ENCODE measurements around the gene PINLYP.

DNA sequence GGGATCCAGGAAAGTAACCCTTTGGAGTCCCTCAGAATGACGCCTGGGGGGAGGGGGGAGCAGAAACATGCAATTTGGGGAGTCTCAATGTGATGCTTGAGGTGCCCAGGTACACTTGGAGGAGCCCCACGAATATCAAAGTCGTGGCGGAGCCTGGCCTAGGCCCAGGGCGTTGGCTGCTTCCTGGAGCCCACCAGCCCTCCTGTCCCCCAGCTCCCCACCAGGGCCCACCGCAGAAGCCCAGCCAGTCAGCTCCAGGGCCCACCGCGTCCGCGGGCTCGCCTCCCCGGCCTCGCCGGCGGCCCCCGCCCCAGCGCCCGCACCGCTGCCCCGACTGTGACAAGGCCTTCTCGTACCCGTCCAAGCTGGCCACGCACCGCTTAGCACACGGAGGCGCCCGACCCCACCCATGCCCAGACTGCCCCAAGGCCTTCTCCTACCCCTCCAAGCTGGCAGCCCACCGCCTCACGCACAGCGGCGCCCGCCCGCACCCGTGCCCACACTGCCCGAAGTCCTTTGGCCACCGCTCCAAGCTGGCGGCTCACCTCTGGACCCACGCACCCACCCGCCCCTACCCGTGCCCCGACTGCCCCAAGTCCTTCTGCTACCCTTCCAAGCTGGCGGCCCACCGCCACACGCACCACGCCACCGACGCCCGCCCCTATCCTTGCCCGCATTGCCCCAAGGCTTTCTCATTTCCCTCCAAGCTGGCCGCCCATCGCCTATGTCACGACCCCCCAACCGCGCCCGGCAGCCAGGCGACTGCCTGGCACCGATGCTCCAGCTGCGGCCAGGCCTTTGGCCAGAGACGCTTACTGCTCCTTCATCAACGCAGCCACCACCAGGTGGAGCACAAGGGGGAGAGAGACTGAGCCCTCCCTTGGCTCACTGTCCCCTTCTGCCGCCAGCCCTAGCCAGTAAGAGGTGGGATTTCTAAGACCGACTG lies 40.5 kb upstream of the PINLYP start:
- TF ChIP-seq NCOA4 (IDR thresholded peaks at IDR 0.05; ENCODE audit: partially characterized antibody) (no peak), CHD2 (IDR thresholded peaks at IDR 0.05; ENCODE audit: low read depth, low read length) (no peak), EZH2 (IDR thresholded peaks at IDR 0.05; ENCODE audit: borderline replicate concordance, low read depth, low read length) (no peak)
- TF ChIP-seq, protein P1, sequence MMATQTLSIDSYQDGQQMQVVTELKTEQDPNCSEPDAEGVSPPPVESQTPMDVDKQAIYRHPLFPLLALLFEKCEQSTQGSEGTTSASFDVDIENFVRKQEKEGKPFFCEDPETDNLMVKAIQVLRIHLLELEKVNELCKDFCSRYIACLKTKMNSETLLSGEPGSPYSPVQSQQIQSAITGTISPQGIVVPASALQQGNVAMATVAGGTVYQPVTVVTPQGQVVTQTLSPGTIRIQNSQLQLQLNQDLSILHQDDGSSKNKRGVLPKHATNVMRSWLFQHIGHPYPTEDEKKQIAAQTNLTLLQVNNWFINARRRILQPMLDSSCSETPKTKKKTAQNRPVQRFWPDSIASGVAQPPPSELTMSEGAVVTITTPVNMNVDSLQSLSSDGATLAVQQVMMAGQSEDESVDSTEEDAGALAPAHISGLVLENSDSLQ (IDR thresholded peaks at IDR 0.05): no peak

Measured in K562 (cell line).